ENCODE results near the gene PRKCH.

Gene PRKCH

DNA sequence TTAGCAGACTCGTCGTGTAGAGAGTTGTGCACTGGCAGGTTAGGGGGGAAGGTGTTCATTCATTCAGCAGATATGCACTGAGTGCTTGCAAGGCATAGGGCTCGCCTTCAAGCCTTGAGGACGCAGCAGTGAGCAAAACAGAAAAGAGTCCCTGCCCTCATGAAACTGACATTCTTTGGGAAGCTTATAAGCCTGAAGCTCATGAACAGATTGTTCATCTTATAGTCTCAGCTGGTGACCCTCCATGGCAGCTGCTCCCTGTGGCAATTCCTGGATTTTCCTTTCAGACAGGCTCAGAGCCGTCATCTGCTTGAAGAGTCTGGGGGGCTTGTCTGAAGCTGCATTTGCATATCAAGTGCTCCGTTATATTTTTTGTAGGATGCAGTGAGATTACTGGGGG lies 148.4 kb downstream of the PRKCH start:
- DNase-seq (ENCODE audit: extremely low read depth in 1 of 2, low read depth in 1 of 2), result no peak

DNA sequence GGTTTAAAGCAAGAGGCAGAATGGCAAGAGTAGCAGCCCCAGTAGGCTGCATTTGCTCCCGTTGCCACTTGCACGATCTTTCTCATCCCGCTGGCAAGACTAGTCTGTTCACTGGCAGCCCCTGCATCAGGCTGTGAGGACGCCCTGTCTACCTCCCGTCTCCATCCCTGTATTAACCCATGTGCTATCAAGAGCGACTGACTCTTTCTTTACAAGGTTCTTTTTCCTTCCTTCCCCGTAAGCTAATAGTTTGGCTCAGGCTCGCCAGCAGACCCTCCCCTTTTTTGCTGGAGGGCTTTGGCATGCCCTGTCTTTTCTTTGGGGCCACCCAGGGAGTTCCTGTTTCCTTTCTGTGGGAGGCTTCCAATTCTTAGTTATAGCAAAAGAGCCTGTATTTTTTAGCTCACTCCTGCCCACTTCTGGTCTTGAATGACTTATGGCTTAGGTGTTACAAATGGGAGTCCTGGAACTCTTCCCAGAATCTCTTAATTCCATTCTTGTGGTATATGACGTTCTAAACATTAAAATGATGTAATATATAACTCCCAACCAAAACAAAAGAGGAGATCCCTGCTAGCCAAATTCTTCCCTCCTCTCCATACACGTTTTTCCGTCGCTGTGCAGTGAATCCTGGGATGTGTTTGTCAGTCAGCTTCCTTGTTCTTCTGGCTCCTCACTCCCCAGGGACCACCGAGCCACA lies 149.0 kb downstream of the PRKCH start:
- no peak for DNase-seq (ENCODE audit: extremely low read depth in 1 of 2, low read depth in 1 of 2)

DNA sequence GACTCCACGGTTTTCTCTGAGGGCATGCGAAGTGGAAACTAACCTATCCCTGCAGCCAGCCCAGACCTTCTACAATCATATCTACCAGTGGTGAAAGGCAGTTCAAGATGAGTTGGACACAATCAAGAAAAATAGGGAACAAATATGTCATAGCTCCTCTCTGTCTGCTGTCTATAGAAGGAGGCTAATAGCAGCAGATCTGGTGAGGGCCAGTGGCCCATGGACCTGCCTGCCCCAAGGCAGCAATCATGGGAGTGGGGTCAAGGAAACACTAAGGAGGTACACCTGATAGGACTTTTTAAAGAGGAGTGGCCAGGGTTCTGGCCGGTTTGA lies 149.5 kb downstream of the PRKCH start:
- no peak for DNase-seq (ENCODE audit: extremely low read depth in 1 of 2, low read depth in 1 of 2)

DNA sequence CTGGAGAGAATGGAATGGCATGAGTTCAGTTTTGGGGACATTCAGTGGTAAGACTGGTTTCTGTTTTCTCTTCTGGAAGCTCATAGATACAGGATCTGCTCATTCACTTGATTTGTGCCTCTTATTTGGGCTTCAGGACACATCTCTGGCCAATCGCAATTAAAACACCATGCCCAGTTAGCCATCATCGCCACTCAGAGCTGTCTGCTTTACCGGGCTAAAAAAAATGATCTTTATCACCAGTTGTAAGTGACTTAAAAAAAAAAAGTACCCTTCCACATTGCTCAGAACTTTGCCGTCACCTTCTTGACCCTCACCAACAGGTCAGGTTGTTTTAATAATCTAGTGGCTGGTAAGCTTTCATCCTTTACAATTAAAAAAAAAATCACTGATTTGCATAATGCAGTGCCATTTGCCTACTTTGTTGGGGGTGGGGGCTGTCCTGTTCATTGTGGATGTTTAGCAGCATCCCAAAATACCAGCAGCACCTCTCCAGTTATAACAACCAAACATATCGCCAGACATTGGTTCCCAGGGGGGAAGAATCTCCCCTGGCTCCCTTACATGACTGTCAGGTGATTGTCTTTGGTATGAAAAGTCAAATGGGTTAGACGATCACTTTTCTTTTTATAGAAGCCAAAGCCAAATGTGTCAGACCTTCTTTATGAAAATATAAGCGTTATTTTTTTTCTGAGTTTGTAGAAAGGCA lies 150.1 kb downstream of the PRKCH start:
- no peak for DNase-seq (ENCODE audit: extremely low read depth in 1 of 2, low read depth in 1 of 2)

DNA sequence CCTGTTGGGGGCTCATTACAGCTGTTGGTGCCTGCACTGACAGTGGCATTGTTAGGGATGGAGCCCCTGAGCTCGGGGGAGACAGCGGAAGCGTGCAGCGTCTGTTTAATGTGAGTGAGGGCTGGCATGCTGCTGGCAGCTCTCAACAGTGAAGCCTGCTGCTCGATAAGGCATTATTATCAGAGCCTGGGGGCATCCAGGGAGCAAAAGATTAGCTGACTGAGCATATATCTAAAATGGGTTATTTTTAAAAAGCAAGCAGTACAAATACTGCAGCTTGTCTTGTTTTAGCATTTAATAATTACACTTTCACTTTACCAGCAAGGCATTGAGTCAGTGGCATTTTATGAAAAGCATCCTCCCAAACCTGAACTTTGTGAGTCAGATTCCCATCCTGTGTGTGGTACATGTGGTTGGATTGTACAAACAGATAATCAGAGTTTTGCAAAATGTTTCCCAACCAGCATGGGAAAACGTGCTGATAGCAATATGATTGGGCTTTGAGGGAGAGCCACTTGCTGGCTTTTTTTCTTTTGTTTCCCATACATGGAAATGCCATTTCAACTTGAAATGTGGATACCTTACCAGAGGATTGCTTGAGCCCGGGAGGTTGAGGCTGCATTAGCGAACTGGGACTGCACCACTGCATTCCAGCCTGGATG lies 150.8 kb downstream of the PRKCH start:
- DNase-seq (ENCODE audit: extremely low read depth in 1 of 2, low read depth in 1 of 2), result no peak

DNA sequence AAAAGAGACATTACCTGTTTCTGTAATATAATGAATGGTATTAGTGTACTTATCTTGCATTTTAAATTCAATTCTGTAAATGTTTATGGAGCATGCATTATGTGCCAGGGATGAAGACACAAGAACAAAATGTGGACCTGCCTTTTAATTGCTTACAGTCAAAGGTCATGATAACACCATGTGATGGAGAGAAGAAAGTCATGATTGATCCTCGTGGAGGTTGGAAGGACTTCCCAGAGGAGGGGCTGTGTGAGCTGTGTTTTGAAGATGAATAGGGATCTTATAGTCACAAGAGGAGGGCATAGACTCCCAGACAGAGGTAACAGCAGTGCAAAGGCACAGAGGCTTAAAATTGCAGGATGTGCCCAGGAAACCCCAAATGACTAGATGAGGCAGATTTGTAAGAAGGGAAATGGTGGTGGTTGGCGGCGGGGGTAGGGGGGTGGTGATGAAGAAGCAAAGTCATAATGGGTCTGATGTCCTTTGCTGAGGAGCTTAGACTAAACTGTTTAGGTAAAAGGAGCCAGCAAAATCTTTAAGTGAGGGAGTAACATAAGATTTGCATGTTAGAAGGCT lies 151.5 kb downstream of the PRKCH start:
- DNase-seq (ENCODE audit: extremely low read depth in 1 of 2, low read depth in 1 of 2), result peak in 1 of 2 donors; percentile 36

DNA sequence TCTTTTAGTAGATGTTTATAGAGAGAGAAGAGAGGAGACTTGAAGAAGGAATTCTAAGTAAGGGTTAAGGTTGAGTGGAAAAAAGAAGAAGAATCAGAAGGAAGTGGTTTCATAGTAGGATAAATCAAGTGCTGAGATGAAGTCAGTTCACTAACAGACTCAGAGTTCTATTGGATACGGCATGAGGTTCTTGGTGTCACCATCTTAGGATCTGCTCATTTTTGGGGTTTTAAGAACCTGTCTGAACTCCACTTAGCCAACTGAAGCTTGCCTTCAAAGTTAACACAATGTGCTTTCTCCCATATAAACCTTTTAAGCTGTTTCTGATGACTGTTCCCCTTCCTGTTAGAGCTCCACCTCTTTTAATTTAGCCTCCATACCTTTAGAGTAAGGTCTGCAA lies 152.6 kb downstream of the PRKCH start:
- DNase-seq (ENCODE audit: extremely low read depth in 1 of 2, low read depth in 1 of 2), result no peak

DNA sequence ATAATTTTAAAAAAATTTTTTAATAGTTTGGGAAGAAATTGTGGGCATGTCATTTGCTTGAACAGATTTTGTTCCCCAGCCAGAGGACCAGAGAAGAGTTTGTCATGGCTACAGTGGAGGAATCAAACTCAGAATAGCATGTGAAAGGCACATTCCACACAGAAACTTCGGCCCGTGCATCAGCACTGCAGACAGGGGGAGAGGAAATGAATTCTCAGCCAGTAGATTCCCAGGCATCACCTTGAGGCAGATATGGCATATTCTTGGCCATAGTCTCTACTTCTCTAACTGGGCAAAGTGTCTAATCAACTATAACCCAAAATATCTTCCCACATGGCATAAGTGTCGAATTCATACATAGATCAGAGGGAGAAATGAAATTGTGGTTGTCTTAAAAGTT lies 153.3 kb downstream of the PRKCH start:
- no peak for DNase-seq (ENCODE audit: extremely low read depth in 1 of 2, low read depth in 1 of 2)

DNA sequence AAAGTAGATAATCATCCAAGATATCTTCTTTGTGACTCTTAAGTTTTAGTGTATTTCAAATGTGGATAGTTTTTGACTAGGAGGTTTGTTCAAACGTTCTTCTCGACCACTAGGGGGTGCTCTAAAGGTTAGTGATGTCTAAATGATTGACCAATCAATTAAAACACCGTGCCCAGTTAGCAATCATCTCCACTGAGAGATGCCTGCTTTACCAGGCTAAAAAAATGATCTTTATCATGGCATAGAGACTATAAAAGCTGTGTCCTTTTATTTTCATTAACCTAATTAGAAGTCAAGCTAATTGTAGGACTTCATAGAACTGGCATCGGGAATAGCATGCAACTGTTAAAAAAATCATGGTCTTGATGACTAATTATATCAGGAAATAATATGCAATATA lies 153.9 kb downstream of the PRKCH start:
- DNase-seq (ENCODE audit: extremely low read depth in 1 of 2, low read depth in 1 of 2), result no peak

DNA sequence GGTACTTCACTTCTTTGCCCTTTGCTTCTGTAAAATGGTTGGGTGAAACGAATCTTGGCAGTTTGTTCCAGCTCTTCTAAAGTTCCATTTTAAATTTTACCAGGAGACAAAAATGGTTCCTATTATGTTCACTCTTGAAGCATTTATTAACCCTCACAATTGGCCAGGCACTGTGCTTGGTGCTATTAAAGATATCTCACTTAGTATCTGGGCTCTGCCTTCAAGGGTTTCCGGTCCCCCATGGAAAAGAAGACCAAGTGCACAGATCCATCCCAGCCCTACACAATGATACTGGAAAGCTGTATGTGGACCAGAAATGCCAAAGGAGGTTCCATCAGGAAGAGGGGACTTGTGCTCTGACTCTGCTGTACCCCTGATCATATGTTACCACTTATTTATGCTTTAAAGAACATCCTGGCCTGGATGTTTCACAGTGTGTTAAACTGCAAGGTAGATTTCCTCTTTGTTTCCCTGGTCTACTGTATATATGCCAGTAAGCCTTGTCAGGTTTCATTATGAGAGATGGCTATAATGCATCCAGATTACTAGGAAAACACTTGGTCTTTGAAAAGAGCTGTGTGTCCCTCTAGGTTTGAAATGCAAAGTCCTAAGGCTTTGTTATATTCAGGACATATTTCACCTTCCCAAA lies 154.8 kb downstream of the PRKCH start:
- no peak for DNase-seq (ENCODE audit: extremely low read depth in 1 of 2, low read depth in 1 of 2)

DNA sequence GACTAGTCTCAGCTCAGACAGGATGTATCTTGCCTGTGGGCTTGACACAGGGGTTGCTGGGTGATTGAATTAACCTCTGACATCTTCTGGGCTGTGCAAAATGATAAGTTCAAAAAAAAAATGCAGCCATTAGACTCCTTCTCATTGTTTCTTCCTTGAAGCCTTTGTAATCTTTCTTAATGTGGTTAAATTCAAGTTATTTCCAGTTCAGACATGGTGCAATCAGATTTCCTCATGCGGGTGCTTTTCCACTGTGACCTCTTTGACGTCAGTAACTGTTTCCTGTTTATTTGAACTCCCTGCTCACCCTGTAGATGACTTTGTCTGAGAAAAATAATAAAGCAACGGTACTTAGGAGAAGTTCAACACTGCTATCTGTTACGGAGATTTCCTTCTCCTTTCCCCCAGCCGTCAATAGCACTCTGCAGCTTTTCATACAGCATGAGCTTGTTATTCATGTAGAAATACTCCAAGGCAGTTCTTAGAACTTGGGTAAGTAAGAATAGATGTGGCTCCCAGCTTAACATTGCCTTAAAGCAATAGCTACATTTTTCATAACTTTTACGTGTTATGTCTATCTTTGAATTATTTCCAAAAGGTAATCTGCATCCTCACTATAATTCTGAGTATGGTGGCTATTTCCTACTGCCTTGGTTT lies 155.5 kb downstream of the PRKCH start:
- DNase-seq (ENCODE audit: extremely low read depth in 1 of 2, low read depth in 1 of 2), result no peak

DNA sequence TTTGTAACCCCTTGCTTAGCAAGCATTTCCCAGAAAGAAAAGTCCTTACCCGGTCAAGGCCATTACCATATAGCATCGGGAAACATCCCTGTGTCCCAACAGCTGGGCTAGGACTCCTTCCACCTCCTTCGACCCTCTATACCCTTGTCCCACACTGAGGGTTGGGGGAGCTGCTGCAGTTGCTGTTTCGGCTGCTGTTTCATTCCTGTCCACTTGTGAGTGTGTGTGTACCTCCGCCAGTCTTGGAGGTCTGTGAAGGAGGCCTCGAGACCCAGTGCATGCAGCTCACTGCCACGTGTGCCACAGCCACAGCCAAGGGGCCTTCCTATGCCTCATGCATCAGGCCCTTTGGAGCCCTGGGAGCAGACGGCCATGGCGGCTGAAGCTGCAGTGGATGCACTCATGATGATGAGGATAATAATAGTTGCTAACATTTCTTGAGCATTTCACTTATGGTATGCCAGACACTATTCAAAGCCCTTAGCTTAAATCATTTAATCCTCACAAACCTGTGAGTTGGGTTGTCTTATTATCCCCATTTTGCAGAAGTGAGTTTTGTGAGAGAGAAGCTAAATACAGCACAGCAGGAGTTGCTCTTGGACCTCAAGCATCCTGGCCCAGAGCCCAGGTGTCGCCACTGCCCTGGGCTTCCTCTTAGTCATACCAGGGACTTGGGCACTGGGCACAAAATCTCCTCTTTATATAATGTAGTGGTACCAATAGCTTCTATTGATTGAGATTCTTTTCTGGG lies 156.5 kb downstream of the PRKCH start:
- no peak for DNase-seq (ENCODE audit: extremely low read depth in 1 of 2, low read depth in 1 of 2)

DNA sequence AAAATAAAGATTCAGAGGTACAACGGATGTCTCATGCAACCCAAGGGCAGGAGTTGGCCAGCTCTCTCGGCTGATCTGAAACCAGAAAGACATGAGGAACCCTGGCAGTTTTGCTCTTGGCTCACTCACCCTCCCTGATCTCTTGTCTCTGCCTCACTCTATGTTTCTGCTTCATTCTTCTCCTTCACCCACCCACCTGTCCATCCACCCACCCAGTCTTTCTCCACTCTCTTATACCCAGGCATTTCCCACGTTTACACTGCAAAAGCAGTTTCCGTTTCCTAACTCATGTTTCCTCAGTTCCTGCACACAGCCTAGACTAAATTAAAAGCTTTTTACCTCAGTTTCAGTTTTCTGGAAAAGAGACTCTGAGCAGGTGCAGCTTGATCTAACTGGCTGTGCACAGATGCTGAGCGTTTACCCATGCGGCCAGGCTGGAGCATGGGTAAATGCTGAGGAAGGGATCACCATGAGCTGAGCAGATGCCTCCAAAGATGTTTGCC lies 157.6 kb downstream of the PRKCH start:
- no peak for DNase-seq (ENCODE audit: extremely low read depth in 1 of 2, low read depth in 1 of 2)

DNA sequence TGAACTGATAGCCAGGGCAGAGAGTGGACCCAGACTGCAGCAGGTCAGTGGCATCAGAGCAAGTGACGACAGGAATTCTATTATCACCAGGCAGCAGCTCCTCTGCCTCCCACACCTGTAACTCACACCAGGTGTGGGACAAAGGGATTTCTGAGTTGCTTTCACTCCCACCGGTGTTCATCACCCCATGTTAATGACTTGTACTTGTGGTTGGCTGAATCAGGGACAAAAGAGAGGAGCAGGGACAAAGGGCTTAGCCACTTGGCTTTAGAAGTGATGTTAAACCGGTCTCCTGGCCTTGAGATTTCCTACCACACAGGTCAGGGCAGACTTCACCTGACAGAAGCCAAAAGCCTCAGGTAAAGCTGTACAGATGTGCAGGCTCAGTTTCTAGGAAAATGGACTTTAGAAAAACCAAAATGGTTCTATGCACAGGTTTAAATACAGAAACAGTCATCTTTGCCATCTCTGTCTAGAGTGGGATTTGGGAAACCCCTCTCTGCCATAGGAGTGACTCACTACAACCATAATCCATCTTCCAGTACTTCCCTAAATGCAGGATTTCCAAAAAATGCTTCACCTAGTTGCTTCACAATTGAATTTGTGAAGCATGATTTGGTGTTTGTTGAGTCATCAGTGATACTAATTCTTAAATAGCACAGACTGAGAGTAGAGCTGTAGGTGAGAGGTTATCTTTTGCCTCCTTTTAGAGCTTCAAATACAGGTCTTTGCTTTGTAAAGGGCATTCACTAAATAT lies 158.5 kb downstream of the PRKCH start:
- DNase-seq (ENCODE audit: extremely low read depth in 1 of 2, low read depth in 1 of 2), result no peak

DNA sequence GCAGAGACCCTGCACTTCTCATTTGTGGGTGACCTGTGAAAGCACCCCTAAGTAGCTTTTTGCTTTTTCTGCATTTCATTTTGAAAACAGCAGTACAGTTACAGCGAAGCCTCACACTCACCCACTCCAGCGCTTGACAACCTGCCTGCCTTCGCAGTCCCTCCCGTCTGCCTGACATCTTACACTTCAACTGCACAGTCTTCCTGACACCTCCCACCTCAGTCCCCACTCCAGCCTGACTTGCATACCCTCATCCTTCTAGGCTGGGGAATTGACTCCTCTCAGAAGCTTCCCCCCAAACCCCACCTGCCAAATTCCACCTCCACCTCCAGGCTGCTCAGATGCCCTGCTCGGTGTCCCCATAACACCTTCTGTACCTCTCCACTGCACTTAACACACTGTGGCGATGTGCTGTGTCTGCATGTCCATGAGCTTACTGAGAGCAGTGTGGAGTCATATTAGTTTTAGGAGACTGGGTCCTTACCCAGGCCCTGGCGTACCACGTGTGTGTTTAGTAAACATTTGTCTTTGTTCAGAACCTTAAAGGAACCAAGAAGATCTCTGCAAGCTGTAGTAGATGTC lies 159.4 kb downstream of the PRKCH start:
- DNase-seq (ENCODE audit: extremely low read depth in 1 of 2, low read depth in 1 of 2), result no peak

DNA sequence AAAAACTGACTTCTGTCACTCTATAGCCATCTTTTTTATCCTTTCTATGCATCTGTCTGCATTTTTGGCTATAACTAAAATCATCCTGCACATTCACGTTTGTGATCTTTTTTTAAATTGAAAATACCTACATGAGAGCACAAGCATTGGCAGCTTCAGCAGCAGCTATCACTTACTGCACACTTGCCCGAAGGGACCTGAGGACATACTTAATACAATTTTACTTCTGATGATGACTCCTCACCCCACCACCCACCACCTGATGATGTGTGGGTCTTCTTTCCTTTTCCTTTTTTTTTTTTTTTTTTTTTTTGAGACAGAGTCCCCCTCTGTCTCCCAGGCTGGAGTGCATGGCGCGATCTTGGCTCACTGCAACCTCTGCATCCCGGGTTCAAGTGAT lies 160.3 kb downstream of the PRKCH start:
- DNase-seq (ENCODE audit: extremely low read depth in 1 of 2, low read depth in 1 of 2), result no peak

DNA sequence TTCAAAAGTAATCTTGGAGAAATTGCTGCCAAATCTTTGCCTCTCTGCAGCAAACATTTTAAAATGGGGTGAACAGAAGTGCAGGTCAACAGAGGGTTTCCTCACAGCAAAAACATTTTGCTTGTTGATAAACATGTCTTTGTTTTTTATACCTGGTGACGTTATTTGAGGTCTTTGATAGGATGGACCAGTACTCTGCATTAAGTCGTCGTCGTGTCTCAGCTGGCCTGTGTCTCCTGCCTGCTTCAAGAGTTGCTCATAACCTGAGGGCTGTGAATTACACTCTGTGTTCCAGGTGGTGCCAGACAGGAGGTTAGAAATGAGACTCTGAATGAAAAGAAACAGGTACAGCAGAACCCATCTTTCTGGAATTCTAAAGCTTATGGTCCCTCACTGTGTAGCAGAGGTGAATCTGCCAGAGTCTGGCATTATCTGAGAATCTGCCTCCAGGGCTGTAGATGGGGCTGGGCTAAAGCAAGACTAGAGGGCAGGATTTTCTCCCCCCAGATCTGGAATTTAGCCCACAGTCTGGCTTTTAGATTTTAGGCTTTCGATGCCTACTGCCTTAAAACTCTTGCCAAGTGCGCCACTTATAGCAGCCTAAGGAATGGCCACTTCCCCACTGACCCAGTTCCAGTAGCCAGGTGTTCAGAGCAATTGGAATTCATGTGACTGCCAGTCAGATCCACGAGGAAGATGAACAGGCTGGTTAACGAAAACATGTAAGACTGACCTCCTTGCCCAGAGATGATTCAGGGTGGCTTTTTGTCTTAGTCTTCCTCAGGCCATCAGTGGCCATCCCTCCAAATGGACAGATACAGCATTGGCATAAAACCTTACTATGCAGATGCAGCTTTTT lies 161.2 kb downstream of the PRKCH start:
- DNase-seq (ENCODE audit: extremely low read depth in 1 of 2, low read depth in 1 of 2), result no peak

DNA sequence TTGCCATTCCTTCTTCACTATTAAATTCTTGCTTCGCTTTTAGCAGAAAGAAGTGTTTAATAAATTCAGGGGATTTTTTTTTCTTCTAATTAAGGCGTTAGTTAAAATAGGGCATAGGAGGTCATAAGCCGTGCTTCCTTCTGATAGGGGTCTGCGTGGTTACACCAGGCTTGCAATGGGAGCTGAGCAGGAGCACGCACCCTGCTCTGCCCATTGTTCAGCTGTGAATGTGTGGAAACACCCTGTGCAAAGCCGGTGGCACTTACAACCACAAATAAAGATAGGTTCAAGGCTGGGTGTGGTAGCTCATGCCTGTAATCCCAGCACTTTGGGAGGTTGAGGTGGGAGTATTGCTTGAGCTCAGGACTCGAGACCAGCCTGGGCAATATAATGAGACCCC lies 162.1 kb downstream of the PRKCH start:
- no peak for DNase-seq (ENCODE audit: extremely low read depth in 1 of 2, low read depth in 1 of 2)
